Stimulated activated effector memory CD8-positive, alpha-beta T cell treated with anti-CD3 and anti-CD28 coated beads, Interleukin-12 subunit alpha, Interleukin-12 subunit beta, amount 100 ng/mL, for 72 hours (primary cell): ENCODE results near the gene EEF2K.

Source experiments
- ATAC-seq: fragments of 150-1000 bp; cut with Tn5 transposase; 2 replicates; pipeline ENCODE4 v1.10.0; 2021
- DNase-seq, 2 donors: peaks; one replicate each; pipeline ENCODE4 v3.0.0; 2021 to 2022; ENCODE audit warnings: low spot score in 2 of 2
- H3K27ac Mint-ChIP-seq: one replicate; pipeline ENCODE4 v1.8.0; 2022; ENCODE audit warnings: mild to moderate bottlenecking, mixed read lengths
- H3K36me3 Mint-ChIP-seq: one replicate; pipeline ENCODE4 v1.8.0; 2022; ENCODE audit warnings: mild to moderate bottlenecking, mixed read lengths
- H3K4me1 Mint-ChIP-seq: one replicate; pipeline ENCODE4 v1.8.0; 2022; ENCODE audit warnings: mixed read lengths
- H3K4me3 Mint-ChIP-seq: one replicate; pipeline ENCODE4 v1.8.0; 2022; ENCODE audit warnings: mild to moderate bottlenecking, mixed read lengths
- H3K9me3 Mint-ChIP-seq: one replicate; pipeline ENCODE4 v1.8.0; 2022; ENCODE audit warnings: mixed read lengths

EEF2K gene

GRCh38 chr16:22183901-22184614, 22.0 kb upstream of the EEF2K start:
- H3K9me3 Mint-ChIP-seq = no peaks in the 10 kb centered on the region
- DNase-seq = no peak
- H3K27ac Mint-ChIP-seq = no peak overlapping the region
- no peak for ATAC-seq
- H3K36me3 Mint-ChIP-seq = no peaks in the 10 kb centered on the region
- H3K4me3 Mint-ChIP-seq = no peak overlapping the region
- H3K4me1 Mint-ChIP-seq = peaks cover 12% of the 10 kb centered on the region

GRCh38 chr16:22184615-22184968, 21.5 kb upstream of the EEF2K start:
- Mint-ChIP-seq H3K36me3 (no peaks in the 10 kb centered on the region), H3K4me1 (peaks cover 17% of the 10 kb centered on the region), H3K27ac (peak overlapping the region; percentile 34), H3K4me3 (no peak overlapping the region), H3K9me3 (no peaks in the 10 kb centered on the region)
- DNase-seq = no peak
- no peak for ATAC-seq

- Mint-ChIP-seq H3K4me3 (no peak overlapping the region), H3K9me3 (no peaks in the 10 kb centered on the region), H3K27ac (peak overlapping the region; percentile 51), H3K4me1 (peaks cover 21% of the 10 kb centered on the region), H3K36me3 (peaks cover 16% of the 10 kb centered on the region)
- ATAC-seq (no peak), DNase-seq (no peak)
Measured at GRCh38 chr16:22186517-22186916, 19.6 kb upstream of the EEF2K start.

- ATAC-seq = no peak
- peaks cover 32% of the 10 kb centered on the region for H3K4me1 Mint-ChIP-seq
Measured at GRCh38 chr16:22188267-22188594, 17.8 kb upstream of the EEF2K start.

GRCh38 chr16:22188595-22189442, 17.3 kb upstream of the EEF2K start:
- H3K4me1 Mint-ChIP-seq = peaks cover 38% of the 10 kb centered on the region
- peaks cover 23% of the 10 kb centered on the region for H3K36me3 Mint-ChIP-seq
- H3K4me3 Mint-ChIP-seq = peak overlapping the region; percentile 88
- DNase-seq = peak in 1 of 2 donors; percentile 71
- ATAC-seq = no peak
- peaks cover 4% of the 10 kb centered on the region for H3K9me3 Mint-ChIP-seq
- H3K27ac Mint-ChIP-seq = peak overlapping the region; percentile 86

More at GRCh38 chr16:22188267-22188594, 17.8 kb upstream of the EEF2K start:
- H3K4me3 Mint-ChIP-seq = peak overlapping the region; percentile 88
- H3K27ac Mint-ChIP-seq = peak overlapping the region; percentile 86
- DNase-seq = no peak
- no peaks in the 10 kb centered on the region for H3K9me3 Mint-ChIP-seq
- H3K36me3 Mint-ChIP-seq = peaks cover 23% of the 10 kb centered on the region

GRCh38 chr16:22189473-22190080, 16.5 kb upstream of the EEF2K start:
- Mint-ChIP-seq H3K4me3 (peak overlapping the region; percentile 88), H3K9me3 (peaks cover 6% of the 10 kb centered on the region), H3K4me1 (peaks cover 46% of the 10 kb centered on the region), H3K36me3 (peaks cover 26% of the 10 kb centered on the region), H3K27ac (peak overlapping the region; percentile 86)
- no peak for DNase-seq
- no peak for ATAC-seq

DNA sequence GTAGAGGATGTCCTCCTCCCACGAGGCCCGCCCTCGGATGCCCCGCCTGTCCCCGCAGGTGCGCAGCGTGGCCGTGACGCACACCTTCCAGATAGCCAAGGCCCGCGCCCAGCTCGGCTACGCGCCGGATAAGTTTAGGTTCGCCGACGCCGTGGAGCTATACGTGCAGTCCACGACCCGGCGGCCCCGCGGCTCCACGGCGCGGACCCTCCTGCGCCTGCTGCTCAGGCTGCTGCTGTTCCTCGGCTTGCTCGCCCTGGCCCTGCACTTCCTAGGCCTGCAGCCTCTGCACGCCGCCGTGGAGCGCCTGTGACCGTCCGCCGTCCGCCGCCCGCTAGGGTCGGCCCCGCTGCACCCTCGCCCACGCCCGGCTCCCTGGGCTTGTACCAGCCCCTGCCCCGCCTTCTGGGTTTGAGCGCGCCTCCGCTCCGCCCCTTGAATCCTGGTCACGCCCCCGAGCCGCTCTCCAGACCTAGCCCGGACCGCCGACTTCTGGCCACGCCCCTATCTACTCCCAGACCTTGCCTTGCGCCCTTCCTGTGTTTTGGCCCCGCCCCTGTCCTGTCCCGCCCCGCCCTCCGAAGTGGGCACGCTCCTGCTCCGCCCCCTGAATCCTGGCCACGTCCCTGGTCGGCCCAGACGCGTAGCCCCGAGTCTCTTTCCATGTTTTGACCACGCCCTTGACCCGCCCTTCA, 15.8 kb upstream of the EEF2K start:
- DNase-seq = peak; percentile 98 to 100
- peak overlapping the region; percentile 86 for H3K27ac Mint-ChIP-seq
- ATAC-seq = peak; percentile 78

GRCh38 chr16:22190776-22191531, 15.1 kb upstream of the EEF2K start:
- H3K4me1 Mint-ChIP-seq = peaks cover 60% of the 10 kb centered on the region
- ATAC-seq = peak; percentile 63
- DNase-seq = peak; percentile 89 to 98
- H3K36me3 Mint-ChIP-seq = peaks cover 39% of the 10 kb centered on the region
- H3K27ac Mint-ChIP-seq = peak overlapping the region; percentile 86
- H3K9me3 Mint-ChIP-seq = peaks cover 6% of the 10 kb centered on the region
- H3K4me3 Mint-ChIP-seq = peak overlapping the region; percentile 88

More for the DNA sequence above, 15.8 kb upstream of the EEF2K start:
- Mint-ChIP-seq H3K4me3 (peak overlapping the region; percentile 88), H3K9me3 (peaks cover 6% of the 10 kb centered on the region), H3K36me3 (peaks cover 32% of the 10 kb centered on the region), H3K4me1 (peaks cover 52% of the 10 kb centered on the region)

DNA sequence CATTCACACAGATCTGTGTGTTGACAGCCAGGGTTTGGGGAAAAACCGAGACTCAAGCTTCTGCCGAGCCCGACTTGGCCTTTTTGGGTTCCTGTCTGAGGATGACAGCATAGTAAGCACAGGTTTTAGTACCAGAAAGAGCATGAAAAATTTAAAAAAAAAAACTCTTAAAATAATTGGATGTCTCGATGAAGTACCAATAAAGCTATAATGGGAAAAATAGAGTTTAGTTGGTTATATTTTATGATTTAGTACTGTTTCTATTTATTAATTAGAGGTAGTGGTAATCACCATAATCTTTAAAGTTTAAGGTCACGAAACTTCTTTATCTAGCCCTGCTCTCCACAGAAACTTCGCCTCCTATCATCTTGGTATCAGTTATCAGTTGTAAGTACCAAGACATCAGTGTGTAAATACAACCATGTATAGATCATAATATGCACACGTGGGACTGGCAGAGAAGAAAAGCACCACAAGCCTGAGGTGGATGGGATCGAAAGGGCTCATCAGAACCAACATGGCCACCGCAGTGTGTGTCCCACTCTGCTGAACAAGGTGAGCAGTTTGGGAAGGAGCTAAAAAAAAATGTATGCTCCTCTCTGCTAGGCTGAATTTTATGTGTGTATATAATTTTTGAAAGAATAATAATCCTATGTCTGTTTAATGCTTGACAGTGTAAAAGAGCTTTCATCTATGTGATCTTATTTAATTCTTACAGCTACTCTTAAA, 14.4 kb upstream of the EEF2K start:
- ATAC-seq (no peak), DNase-seq (peak in 1 of 2 donors; percentile 64)
- Mint-ChIP-seq H3K27ac (peak overlapping the region; percentile 86), H3K36me3 (peaks cover 47% of the 10 kb centered on the region), H3K4me3 (peak overlapping the region; percentile 88), H3K4me1 (peaks cover 62% of the 10 kb centered on the region), H3K9me3 (peaks cover 6% of the 10 kb centered on the region)

DNA sequence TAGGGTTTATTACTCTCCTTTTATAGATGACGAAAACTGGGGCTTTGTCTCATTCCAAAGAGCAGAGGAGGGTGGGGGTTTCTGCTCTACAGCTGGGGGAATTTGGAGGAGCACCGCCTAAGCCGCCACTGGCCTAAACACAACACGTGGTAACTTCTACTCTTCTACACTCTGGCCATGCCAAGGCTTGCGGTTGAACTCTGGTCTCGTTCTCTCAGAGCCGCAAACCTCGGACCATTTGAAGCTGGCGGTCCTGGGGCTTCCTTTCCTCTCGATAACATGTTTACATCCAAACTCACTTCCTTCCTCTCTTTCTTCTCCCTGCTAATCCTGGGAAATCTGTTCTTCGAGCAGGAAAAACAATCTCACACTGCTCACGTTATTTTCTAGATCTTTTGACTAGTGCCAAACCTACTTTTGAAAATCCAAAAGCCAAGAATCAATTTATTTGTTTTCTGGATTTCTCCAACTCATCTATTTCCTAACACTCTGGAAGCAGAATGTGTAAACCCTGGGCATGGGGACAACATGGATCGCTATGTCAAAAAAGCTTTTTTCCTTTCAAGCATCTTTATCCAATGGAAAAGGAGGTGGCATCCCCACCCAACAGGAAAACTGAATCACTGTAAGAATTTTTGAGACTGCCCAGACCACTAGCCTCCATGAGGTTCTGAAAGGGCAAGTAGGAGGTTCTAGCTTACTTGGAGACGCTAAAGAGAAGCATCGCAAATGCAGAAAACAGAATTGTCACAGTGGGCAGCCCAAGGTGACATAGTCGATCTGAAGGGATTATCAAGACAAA, 13.6 kb upstream of the EEF2K start:
- Mint-ChIP-seq H3K9me3 (peaks cover 6% of the 10 kb centered on the region), H3K27ac (peak overlapping the region; percentile 86), H3K4me1 (peaks cover 62% of the 10 kb centered on the region), H3K4me3 (peak overlapping the region; percentile 88), H3K36me3 (peaks cover 47% of the 10 kb centered on the region)
- peak; percentile 55 to 87 for DNase-seq
- ATAC-seq = peak; percentile 37

DNA sequence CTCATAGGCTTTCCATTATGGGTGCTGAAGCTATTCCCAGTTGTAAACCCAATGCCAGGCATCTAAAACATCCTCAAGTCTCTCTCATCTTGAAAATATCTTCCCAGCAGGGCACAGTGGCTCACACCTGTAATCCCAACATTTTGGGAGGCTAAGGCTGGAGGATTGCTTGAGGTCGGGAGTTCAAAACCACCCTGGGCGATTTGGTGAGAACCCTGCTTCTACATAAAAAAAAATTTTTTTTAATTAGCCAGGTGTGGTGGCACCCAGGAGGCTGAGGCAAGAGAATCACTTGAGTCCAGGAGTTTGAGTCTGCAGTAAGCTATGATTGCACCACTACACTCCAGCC, 13.0 kb upstream of the EEF2K start:
- H3K4me3 Mint-ChIP-seq = no peak overlapping the region
- H3K9me3 Mint-ChIP-seq = peaks cover 6% of the 10 kb centered on the region
- no peak for DNase-seq
- H3K27ac Mint-ChIP-seq = peak overlapping the region; percentile 86
- peaks cover 47% of the 10 kb centered on the region for H3K36me3 Mint-ChIP-seq
- ATAC-seq = no peak
- peaks cover 59% of the 10 kb centered on the region for H3K4me1 Mint-ChIP-seq

GRCh38 chr16:22194707-22195444, 11.2 kb upstream of the EEF2K start:
- Mint-ChIP-seq H3K36me3 (peaks cover 45% of the 10 kb centered on the region), H3K27ac (peak overlapping the region; percentile 100), H3K9me3 (peaks cover 6% of the 10 kb centered on the region), H3K4me3 (peak overlapping the region; percentile 69), H3K4me1 (peaks cover 42% of the 10 kb centered on the region)
- DNase-seq (no peak), ATAC-seq (no peak)

GRCh38 chr16:22195445-22195694, 10.7 kb upstream of the EEF2K start:
- H3K4me1 Mint-ChIP-seq = peaks cover 41% of the 10 kb centered on the region
- H3K4me3 Mint-ChIP-seq = peak overlapping the region; percentile 69
- peak overlapping the region; percentile 100 for H3K27ac Mint-ChIP-seq
- H3K36me3 Mint-ChIP-seq = peaks cover 40% of the 10 kb centered on the region
- DNase-seq (no peak), ATAC-seq (no peak)
- H3K9me3 Mint-ChIP-seq = peaks cover 6% of the 10 kb centered on the region
